GM21447 (cell line): ENCODE measurements around the gene PLCD1.

Source experiments
- ATAC-seq: cut with Tn5 transposase; IDR thresholded peaks from one replicate; pipeline ENCODE4 v1.9.1; 2021; ENCODE audit not compliant: unreplicated experiment

The PLCD1 gene

GRCh38 chr3:38001456-38002081, 27.9 kb downstream of the PLCD1 start:
- no peak for ATAC-seq

- ATAC-seq: no peak
Observed at GRCh38 chr3:38000965-38001455, 28.4 kb downstream of the PLCD1 start.

- ATAC-seq: no peak
Observed at GRCh38 chr3:38000242-38000916, 29.1 kb downstream of the PLCD1 start.

DNA sequence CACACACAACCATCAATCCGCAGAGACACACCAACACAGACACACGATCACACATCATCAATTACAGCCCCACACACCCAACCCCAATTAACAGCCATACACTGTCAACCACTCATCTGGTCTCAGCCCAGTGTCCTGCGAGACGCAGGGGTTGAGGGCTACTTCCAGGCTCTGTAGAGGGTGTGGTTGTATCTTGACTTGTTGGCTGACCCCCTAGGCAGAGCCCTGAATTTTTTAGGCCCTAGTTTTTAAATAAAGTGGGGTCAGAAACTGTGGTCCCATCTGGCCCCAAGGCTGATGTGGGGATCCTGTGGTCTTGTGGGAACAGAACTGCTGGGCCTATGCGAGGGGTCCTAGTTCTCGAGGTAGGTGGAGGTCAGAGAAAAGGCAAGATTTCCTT, 29.6 kb downstream of the PLCD1 start:
- no peak for ATAC-seq

- ATAC-seq: no peak
Observed at GRCh38 chr3:37997791-37998370, 31.6 kb downstream of the PLCD1 start.

DNA sequence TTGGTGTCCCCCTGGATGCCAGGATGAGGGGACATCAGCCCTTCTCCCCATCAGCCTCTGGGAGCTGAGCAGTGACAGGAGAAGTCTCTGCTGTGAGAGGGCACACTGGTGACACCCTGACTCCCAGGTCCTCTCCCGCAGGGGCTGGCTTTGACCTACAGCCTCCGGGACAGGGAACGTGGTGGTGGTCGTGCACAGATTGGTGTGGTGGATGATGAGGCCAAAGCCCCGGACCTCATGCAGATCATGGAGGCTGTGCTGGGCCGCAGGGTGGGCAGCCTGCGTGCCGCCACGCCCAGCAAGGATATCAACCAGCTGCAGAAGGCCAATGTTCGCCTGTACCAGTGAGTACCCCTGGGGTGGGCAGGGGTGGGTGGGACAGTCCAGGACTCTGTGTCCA, 32.1 kb downstream of the PLCD1 start:
- no peak for ATAC-seq

GRCh38 chr3:37996785-37997301, 32.6 kb downstream of the PLCD1 start:
- ATAC-seq: peak; percentile 43

GRCh38 chr3:37995652-37996641, 33.5 kb downstream of the PLCD1 start:
- ATAC-seq: no peak

DNA sequence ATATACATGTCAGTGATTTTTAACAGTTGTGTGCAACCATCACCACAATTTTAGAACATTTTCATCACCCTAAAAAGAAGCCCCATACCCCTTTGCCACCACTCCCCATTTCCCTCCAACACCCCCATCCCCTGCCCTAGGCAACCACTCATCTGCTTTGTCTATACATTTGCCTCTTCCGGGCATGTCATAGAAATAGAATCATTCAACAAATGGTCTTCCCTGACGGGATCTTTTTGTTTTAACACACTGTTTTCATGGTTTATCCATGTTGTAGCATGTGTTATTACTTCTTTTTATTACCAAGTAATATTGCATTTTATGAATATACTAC, 34.8 kb downstream of the PLCD1 start:
- ATAC-seq: no peak

DNA sequence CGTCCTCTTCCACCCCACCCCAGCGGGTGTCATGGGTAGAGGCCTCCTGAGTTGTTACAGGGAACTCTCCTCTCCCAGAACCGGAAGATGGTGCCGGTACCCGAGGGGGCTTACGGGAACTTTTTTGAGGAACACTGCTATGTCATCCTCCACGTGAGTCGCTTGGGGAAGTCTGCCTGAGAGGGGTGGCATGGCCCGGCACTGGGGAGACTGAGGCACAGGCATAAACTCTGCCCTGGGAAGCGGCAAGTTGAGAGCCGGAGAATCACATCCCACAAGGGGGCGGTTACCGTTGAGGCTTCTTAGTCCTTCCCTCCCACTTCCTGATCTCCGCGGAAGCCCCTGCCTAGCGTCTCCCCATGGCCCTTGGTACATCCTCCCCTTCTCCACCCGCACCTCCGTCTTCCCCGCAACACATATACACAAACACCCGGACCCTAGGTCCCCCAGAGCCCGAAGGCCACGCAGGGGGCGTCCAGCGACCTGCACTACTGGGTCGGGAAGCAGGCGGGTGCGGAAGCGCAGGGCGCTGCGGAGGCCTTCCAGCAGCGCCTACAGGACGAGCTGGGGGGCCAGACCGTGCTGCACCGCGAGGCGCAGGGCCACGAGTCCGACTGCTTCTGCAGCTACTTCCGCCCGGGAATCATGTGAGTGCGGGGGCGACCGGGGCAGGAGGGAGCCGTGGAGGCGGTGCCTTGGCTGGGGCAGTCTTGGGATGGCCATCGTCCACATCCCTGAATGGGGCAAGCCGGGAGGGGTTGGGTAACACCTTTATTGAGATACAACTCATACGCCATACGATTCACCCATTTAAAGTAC, 35.4 kb downstream of the PLCD1 start:
- peak; percentile 54 for ATAC-seq

- no peak for ATAC-seq
Observed at GRCh38 chr3:37993460-37993819, 36.0 kb downstream of the PLCD1 start.

DNA sequence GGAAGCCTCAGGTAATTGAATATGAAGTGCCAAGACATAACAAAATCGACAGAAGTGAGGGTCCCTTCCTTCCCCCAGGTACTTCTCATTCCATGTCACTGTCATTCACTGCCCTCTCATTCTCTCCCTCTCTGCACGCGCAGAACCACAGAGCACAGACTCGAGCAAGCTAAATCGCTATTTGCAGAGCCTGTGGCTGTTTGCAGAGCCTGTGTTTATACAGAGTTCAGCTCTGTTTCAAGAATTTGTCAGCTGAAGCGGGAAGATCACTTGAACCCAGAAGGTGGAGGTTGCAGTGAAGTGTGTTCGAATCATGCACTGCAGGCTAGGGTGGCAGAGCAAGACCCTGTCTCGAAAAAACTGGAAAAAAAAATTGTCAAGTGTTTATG, 36.4 kb downstream of the PLCD1 start:
- ATAC-seq: no peak

DNA sequence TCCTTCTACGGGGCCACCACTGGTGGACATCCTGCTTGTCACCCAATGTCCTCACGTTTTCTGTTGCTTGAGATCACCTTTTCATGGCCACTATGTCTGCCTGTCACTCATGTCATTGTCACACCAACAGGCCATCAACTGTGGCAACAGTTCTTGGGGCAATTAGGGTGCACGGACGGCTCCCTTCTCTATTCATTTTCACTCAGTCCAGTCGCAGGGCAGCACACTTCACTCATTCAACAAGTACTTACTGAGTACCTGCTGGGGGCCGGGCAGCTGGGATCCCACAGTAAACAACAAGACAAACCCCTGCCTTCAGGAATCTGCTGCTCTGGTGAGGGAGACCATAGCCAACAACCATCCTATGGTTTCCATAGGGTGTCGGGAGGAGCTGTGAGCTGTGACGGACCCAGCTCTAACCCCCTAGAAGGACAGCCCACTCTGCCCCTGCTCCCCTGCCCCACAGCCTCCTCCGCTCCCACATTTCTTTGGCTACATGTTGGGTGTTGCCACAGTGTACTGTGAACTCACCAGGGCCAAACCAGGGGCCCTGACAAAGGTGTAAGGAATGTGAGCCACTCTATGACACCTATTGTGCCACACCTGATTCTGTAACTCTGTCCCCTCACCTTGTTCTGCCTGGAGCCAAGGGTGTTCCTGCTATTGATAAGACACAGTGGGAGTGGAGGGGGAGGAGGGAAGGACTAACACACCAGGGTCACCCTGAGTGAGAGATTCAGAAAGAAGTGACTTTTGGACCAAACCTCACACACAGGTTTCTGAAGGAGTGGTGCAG, 37.0 kb downstream of the PLCD1 start:
- ATAC-seq: no peak

DNA sequence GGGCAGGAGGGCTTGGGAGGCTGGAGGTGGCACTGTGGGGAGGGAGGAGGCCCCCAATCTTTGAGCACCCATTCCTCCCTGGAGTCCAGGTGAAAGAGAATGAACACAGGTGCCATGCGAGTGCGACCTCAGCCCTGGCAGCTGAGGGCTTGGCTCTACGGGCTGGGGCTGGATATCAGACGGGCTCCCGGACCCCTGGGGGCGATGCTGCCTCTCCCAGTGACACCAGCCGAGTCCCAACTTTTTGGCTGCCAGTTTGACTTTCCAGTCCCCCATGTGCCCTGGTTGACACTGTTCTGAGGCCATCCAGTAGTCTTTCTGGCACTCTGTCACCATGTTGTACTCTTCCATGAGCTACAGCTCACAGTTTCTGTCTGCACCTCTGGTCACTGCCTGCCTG, 37.6 kb downstream of the PLCD1 start:
- no peak for ATAC-seq

DNA sequence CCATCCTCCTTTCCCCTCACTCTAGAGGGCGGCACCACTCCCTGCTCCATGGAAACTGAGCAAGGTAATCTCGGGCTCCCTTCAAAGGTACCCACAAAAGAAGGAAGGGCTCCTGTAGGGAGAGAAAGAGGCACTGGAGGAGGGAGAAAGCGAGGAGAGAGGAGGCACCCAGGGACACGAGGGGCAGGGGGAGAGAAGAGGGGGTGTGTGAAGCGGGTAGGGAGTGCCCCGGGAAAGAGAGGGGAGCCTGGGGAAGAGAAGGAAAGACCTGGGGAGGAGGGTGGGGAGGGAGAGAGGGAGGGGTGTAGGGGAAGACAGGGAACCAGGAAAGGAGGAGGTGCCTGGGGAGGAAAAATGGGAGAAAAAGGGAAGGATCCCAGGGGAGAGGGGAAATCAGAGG, 38.3 kb downstream of the PLCD1 start:
- ATAC-seq: no peak

DNA sequence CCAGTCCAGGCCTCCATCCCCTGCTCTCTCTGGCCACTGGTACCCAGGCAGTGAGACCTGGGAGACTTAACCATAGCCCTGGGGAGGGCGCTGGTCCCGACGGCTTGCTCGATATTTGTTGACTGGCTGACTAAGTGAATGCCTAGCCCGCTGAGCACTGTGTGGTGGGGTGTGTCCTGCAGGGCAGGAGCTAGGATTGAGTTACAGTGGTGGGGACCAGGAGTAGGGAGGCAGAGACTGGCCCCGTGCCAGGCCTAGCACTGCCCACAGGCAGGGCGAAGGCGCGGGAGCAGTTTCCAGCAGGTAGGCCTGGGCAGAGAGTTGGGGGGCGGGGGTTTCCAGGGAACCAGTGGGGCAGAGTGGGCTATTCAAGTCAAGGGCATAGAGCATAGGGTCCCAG, 38.9 kb downstream of the PLCD1 start, which contains the start of gene VILL:
Gene VILL (plus strand): TSS at position 260 of the 400 bp plus-strand sequence. CDS start 2,887 bp downstream, outside the sequence.
- no peak for ATAC-seq

DNA sequence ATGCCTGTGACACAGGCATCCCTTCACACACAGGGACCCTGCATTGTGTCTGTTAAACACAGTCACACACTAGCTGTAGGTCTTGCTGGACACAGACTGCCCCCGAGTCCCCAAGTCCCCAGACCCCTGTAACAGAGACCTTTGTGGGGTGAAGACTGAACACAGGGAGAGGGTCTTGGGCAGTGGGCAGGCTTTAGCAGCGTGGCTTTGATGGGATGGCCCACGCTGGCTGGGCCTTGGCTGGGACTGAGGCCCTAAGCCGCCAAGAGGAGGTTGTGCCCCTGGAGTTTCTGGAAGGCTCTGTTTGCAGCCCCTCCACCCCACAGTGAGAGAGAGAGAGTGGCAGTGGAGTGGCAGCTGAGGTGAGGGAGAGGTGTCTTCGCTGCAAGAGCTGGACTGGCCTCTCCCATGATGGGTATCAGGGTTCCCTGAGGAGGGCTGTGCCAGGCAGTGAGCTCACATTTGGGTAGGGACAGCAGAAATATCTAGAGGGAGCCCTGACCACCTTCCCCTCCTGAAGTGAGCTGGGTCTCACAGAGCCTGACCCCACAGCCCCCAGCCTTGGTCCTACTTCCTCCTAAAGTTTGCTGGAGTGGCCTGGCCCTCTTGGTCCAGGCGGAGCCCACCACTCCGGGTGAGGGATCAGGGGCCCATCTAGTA, 39.5 kb downstream of the PLCD1 start:
- ATAC-seq: no peak

DNA sequence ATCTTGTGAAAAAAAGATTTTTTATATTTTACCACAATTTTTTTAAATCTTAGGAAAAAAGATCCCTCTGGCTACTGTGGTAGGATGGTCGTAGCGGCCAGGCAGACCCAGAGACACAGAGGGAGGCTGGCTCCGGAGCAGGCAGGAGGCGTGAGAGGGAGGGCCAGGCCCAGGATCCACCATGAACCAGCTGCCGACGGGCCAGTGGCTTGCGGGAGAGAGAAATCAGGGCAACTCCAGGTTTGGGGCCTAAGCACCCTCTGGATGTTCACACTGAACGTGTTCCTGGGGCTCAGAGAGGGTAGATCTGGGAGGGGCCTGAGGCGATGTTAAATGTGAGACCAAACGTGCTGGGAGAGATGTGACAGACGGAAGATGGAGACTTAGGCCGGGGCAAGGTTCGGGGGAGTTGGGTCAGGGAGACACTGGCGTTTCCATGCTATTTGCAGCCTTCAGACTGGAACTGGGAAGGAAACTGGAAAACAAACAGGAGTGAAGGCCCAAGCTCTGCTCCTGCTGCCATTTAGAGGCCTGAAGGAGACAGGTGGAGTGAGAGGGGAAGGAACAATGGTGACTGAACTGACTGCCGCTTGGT, 40.4 kb downstream of the PLCD1 start:
- no peak for ATAC-seq
